ENCODE data around the gene UBC.

DNA sequence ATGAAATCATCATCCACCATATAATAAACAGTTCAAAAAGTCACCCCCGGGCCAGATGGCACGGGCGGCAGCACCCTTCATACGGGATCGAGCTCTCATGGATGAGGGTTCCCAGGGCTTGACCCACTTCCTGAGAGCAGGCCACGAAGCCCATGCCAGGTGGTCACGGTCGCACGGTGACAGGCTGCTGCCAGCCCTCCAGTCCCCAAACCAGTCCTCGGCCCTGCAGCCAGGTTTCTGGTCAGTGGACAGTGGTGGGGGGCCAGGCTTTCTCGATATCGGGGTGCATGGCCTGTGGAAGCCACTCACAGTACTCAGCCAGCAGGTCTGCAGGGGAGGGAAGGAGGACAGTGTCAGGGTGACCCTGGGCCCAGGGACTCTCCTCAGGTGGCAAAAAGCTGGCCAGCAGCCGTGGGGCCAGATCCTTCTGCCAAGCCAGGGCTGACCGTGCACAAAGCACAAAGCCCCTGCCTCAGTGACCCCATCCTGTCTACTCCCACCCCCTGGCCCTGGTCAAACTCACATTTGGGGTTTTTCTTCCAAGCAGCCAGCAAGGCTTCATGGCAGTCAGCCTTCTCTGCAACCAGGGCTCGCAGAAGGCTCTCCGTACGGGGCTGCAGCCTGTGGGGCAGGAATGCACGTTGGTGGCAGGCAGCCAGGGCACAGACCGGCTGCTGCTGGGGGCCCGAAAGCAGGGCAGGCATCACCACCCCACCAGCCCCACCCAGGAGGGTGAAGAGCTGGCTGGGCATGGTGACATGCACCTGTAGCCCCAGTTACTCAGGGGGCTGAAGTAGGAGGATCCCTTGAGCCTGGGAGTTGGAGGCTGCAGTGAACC is 33.3 kb upstream of the UBC start:
- TF ChIP-seq MXI1 (IDR thresholded peaks at IDR 0.05; ENCODE audit: borderline replicate concordance, low read depth, low read length) (no peak), POLR2A (IDR thresholded peaks at IDR 0.05; ENCODE audit: low read depth, low read length) (no peak), RAD21 (IDR thresholded peaks at IDR 0.05; ENCODE audit: low read length) (no peak), BHLHE40 (IDR thresholded peaks at IDR 0.05; ENCODE audit: low read depth, low read length) (no peak), NFE2L2 (IDR thresholded peaks at IDR 0.05; ENCODE audit: low read depth, low read length) (no peak), CEBPB (IDR thresholded peaks at IDR 0.05; ENCODE audit: low read depth, low read length) (no peak), MAFK (IDR thresholded peaks at IDR 0.05; ENCODE audit: low read depth, low read length) (no peak), SMC3 (IDR thresholded peaks at IDR 0.05; ENCODE audit: low read depth, low read length) (no peak), RFX5 (IDR thresholded peaks at IDR 0.05; ENCODE audit: low read depth, low read length) (no peak)
- TF ChIP-seq, protein P1, sequence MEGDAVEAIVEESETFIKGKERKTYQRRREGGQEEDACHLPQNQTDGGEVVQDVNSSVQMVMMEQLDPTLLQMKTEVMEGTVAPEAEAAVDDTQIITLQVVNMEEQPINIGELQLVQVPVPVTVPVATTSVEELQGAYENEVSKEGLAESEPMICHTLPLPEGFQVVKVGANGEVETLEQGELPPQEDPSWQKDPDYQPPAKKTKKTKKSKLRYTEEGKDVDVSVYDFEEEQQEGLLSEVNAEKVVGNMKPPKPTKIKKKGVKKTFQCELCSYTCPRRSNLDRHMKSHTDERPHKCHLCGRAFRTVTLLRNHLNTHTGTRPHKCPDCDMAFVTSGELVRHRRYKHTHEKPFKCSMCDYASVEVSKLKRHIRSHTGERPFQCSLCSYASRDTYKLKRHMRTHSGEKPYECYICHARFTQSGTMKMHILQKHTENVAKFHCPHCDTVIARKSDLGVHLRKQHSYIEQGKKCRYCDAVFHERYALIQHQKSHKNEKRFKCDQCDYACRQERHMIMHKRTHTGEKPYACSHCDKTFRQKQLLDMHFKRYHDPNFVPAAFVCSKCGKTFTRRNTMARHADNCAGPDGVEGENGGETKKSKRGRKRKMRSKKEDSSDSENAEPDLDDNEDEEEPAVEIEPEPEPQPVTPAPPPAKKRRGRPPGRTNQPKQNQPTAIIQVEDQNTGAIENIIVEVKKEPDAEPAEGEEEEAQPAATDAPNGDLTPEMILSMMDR (conservative IDR thresholded peaks at IDR 0.05; ENCODE audit: low read depth, low read length): no peak
